ENCODE measurements around the gene EPS15.
"Not testable (repeated sequence)": the region's sequence is repeated elsewhere in the genome, so short reads cannot be mapped to it uniquely, and the experiment has no call there.

The EPS15 gene

DNA sequence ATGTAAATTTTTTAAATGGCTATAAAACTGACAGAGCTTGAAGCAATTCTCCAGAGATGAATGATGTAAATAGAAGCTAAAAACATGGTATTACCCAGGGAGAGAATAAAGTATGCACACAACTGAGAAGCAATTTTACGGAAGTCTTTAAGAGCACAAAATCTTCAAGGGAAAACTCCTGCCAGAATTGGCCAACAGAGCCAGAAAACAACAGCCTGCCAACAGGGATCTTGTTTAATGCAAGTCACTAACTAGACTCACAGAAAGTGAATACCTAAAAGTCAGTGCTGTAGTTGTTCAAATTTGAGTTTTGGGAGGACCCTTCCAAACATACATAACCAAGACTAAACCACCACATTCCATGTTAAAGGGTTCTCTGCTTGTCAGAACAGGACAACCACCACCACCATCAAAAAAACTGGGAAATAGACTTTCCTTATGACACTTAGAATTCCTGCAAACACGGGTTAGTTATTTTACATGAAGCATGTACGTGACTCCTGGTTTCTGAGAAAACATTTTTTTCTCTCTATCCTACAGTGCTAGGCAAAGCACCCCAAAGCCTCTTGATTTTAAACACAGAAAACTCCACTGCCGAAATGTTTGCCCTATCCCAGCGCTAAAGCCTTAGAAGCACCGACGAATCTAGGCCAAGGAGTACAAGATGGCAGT is 1.6 kb downstream of the EPS15 start:
- in situ Hi-C loops (cut with MboI; ENCODE audit: low pct_unique_long_range_greater_than_20kb, low sequenced_read_pairs): no loop called here
- DNase-seq: peak; percentile 59

DNA sequence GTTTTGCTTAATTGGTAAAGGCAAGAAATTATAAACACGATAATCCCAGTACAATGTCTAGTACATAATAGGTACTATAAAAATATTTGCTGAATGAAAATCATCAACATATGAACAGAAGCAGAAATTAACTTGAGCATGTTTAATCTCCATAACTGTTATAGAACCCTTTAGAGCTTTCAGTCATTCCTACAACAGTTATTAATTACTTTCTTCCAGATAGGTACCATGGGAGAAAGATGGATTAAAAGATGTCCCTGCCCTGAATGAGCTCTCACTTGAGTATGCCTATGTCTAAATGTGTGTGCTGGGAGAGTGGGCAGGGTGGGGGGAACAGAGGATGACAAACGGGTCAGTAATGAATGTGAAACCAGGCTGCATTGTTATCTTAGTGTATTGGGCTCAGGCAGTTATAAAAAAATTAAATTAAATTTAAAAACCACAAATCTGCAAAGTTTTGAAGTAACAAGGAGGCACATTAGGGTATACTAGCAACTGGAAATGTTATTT is 2.4 kb downstream of the EPS15 start:
- DNase-seq: no peak
- in situ Hi-C loops (cut with MboI; ENCODE audit: low pct_unique_long_range_greater_than_20kb, low sequenced_read_pairs): no loop called here

DNA sequence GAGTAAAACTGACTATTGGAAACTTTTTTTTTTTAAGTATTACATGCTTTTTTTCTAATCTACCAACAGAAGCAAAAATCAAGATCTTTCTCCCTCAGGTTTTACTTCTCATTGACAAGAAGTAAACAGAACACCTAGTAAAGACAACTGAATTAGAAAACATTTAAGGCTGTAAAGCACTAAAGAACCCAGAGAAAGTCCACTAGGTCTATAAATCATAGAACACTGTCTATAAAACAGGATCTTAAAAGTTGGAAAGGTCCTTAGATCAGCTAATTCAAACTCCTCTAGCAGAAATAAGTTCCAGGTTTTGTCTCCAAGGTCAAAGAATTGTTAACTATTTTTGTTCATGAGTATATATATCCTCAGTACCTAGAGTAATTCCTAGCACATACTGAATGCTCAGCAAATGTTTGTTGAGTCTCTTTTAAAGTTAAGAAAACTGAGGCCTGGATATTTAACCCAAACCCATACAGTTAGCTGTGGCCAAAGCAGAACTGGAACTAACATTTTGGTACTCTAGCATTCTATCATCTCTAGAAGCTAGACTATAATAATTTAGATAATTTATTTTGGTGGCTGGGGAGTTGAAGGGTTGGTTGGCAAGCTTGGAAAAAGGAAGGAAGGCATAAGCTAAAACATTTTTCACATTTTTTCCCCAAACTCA is 3.0 kb downstream of the EPS15 start:
- DNase-seq: no peak
- in situ Hi-C loops (cut with MboI; ENCODE audit: low pct_unique_long_range_greater_than_20kb, low sequenced_read_pairs): no loop called here

DNA sequence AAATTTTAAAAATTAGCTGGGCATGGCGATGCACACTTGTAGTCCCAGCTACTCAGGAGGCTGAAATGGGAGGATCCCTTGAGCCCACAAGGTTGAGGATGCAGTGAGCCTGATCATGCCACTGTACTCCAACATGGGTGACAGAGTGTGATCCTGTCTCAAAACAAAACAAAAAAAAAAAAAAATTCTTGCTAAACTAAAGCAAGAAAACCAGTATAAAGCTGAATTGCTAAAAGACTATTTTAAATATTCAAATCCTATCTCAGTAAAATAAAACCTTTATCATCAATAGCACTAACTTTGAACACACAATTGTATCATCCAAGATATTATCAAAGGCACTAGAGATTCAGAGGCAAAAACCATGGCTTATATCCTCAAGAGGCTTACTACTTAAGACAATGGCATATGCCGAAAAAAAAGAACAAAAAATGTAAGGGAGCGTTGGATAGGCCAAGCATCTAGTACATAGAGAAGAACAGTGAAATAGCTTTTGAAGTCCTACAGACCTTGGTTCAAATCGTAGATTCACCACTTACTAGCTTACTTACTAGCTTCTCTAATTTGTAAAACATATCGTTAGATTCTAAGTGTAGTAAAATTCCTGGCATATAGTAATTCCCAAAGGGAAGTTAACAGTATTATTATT is 3.6 kb downstream of the EPS15 start:
- no peak for DNase-seq
- in situ Hi-C loops (cut with MboI; ENCODE audit: low pct_unique_long_range_greater_than_20kb, low sequenced_read_pairs): no loop called here

DNA sequence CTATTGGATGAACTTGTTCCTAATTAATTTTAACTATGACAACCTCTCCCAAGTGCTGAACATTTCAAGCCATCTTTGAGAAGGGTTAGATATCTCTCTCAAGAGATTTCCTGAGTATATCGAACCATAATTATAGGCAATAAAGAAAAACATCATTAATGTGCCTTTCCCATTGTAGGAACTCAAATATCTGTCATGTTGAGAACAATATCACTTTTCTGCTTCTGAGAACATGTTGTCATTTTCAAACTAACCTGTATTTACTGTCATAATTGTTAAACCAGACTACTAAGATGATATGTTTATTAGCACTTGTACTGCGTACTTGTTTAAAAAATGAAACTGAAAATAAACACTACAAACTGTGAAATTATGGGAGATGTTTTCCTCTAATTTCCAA is 4.3 kb downstream of the EPS15 start:
- DNase-seq: no peak
- in situ Hi-C loops (cut with MboI; ENCODE audit: low pct_unique_long_range_greater_than_20kb, low sequenced_read_pairs): no loop called here

DNA sequence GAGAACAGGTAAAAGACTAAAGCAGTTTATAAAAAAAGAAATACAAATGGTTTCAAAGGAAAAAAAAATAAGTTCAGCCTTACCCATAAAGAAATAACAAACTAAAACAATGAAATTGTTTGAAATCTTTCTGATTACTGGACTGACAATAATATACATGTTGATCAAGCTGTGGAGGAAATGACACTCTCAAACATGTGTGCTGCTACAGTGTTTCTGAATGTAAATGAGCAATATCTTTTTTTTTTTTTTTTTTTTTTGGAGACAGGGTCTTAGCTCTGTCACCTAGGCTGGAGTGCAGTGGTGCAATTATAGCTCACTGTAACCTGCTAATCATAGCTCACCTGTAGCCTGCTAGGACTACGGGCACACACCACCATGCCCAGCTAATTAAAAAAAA is 6.5 kb downstream of the EPS15 start:
- in situ Hi-C loops (cut with MboI; ENCODE audit: low pct_unique_long_range_greater_than_20kb, low sequenced_read_pairs): no loop called here
- no peak for DNase-seq

DNA sequence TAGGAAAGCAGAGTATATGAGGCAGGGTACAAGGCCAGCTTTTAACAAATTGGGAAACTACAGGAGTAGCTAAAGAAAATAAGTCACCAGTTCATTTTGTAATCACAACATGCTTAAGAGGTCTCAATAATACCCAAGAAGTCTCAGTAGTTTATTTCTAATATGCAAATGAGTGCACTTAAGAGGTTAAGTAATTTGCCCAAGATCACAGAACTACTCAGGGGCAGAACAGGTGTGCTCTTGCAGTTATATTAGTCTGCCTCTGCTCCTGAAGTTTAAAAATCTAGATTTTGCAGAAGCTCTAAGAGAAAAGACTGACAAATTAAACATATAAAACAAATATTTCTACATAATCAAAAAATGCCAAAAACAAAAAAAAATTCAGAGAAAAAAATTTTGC is 6.9 kb downstream of the EPS15 start:
- DNase-seq: no peak

DNA sequence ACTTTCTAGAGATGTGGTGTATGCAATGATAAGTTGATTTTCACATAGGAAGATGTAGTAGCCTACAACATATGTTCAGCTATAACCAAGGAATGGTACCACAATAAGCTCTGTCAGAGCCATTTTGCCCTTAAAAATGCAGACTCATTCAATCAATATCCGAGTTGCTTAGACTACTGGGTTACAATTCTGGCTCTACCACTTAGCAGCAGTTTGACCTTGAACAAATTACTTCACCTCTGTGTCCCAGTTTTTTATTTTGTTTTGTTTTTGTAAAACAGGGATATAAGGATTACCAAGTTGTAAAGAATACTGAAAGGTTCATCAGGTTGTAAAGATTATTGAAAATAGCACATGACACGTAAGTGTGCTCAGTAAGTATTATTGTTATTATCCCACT is 9.3 kb downstream of the EPS15 start:
- no peak for DNase-seq
- in situ Hi-C loops (cut with MboI; ENCODE audit: low pct_unique_long_range_greater_than_20kb, low sequenced_read_pairs): no loop called here

More for the DNA sequence above, 6.9 kb downstream of the EPS15 start:
- in situ Hi-C loops (cut with MboI; ENCODE audit: low pct_unique_long_range_greater_than_20kb, low sequenced_read_pairs): no loop called here

DNA sequence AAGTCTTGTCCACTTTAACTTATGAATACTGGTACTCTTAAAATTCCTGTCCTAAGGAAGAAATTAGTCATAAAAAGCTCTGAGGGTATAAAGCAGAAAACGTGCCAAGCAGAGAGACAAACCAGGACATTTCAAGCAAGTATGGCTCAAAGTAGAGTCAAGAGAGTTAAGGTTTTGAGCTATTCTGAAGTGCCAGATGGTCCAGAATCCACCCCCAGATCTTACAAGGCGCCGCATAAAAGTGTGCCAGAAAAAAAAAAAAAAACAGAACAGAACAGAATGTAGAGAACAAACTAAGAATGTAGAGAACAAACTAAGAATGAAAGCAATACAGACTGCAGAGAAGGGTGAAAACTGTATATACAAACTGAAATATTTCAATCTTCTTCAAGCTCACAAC is 12.5 kb downstream of the EPS15 start:
- DNase-seq: peak; percentile 43
- in situ Hi-C loops (cut with MboI; ENCODE audit: low pct_unique_long_range_greater_than_20kb, low sequenced_read_pairs): no loop called here

DNA sequence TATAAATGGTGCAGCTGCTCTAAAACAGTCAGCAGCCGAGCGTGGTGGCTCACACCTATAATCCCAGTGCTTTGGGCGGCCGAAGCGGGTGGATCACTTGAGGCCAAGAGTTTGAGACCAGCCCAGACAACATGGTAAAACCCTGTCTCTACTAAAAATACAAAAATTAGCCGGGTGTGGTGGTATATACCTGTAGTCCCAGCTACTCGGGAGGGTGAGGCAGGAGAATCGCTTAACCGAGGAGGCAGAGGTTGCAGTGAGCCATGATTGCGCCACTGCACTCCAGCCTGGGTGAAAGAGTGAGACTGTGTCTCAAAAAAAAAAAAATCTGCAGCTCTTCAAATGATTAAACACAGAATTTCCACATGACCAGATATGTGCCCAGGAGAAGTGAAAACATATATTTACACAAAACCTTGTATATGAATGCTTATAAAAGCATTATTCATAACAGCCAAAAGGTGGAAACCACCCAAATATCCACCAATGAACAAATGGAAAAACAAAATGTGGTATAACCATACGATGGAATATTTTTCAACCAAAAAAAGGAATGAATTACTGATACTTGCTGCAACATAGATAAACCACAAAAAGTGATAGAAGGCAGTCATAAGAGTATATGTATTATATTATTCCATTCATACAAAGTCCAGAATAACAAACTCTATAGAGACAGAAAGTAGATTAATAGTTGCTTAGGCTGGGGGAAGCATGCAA is 14.1 kb downstream of the EPS15 start:
- no peak for DNase-seq
- in situ Hi-C loops (cut with MboI; ENCODE audit: low pct_unique_long_range_greater_than_20kb, low sequenced_read_pairs): no loop called here

DNA sequence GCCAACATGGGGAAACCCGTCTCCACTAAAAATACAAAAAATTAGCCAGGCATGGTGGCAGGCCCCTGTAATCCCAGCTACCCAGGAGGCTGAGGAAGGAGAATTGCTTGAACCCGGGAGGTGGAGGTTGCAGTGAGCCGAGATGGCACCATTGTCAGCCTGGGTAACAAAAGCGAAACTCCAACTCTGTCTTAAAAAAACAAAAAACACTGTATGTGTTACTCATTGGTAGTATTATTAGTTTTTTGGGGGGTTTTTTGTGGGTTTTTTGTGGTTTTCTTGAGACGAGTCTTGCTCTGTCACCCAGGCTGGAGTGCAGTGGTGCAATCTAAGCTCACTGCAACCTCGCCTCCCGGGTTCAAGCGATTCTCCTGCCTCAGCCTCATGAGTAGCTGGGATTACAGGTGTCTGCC is 17.8 kb downstream of the EPS15 start:
- in situ Hi-C loops (cut with MboI; ENCODE audit: low pct_unique_long_range_greater_than_20kb, low sequenced_read_pairs); DNase-seq: not testable (repeated sequence)

DNA sequence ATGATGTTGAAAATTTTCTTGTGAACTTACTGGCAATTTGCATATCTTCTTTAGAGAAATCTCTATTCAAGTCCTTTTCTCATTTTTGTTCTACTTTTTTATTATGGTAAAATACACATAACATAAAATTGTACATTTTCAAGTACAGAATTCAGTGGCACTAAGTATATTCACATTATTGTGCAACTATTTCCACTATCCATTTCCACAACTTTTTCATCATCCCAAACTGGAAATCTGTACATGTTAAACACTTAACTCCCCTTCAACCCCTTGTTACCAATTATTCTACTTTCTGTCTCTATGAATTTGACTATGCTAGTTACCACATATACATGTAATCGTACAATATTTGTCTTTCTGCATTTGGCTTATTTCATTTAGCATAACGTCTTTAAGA is 19.4 kb downstream of the EPS15 start:
- in situ Hi-C loops (cut with MboI; ENCODE audit: low pct_unique_long_range_greater_than_20kb, low sequenced_read_pairs): no loop called here
- no peak for DNase-seq

DNA sequence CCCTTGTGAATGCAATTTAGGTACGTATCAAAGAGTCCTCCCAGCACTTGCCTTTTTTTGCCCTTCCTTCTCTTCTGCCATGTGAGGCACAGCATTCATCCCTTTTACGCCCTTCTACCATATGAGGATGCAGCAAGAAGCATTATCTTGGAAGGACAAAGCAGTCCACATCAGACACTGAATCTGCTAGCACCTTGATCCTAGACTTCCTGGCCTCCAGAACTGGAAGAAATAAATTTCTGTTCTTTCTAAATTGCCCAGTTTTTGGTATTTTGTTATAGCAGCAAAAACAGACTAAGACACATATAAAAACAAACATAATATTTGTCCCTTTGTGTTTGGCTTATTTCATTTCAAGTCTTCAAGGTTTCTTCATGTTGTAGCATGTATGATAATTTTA is 20.1 kb downstream of the EPS15 start:
- in situ Hi-C loops (cut with MboI; ENCODE audit: low pct_unique_long_range_greater_than_20kb, low sequenced_read_pairs): no loop called here
- DNase-seq: no peak

DNA sequence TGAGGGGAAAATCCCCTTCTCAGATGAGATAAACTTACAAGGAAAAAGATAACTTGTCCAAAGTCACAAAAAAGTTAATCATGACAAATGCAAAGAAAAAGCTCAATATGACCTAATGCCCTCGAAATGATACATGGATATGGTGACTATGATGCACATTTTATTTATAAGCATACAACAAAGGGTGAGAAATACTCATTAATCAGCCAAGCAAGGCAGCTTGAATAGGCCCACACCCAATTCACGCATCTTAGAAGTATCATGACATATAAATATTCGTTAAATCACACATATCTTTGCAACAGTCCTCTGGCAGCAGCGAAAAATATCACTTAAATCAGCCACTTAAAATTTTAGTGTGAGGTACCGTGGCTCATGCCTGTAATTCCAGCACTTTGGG is 21.7 kb downstream of the EPS15 start:
- in situ Hi-C loops (cut with MboI; ENCODE audit: low pct_unique_long_range_greater_than_20kb, low sequenced_read_pairs): no loop called here
- no peak for DNase-seq

DNA sequence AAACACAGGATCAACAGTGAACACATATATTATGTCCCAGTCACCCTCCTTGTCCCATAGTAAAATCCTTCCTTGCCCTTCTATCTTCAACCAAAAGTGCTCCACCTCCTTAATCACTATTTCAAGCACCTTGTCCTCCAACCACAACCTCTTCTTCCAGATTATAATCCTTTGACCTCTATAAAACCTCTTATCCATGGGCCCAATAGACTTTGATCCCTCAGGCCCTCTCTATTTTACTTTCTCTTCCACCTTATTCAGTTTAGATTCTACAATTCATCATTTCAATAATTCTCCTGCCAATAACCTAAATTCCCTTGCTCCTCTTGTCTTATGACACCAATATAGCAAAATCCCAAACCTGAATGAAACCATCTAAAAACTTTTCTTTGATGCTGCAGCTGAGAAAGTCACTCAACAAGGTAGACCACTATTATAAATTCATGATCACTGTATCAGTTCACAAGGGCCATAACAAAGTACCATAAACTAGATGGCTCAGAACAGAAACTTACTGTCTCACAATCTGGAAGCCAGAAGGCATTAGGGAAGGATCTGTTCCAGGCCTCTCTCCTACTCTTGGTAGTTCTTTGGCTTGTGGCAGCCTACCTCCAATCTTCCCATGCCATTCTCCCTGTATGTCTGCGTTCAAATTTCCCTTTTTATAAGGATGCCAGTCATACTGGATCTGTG is 24.8 kb downstream of the EPS15 start:
- in situ Hi-C loops (cut with MboI; ENCODE audit: low pct_unique_long_range_greater_than_20kb, low sequenced_read_pairs): no loop called here
- DNase-seq: no peak

DNA sequence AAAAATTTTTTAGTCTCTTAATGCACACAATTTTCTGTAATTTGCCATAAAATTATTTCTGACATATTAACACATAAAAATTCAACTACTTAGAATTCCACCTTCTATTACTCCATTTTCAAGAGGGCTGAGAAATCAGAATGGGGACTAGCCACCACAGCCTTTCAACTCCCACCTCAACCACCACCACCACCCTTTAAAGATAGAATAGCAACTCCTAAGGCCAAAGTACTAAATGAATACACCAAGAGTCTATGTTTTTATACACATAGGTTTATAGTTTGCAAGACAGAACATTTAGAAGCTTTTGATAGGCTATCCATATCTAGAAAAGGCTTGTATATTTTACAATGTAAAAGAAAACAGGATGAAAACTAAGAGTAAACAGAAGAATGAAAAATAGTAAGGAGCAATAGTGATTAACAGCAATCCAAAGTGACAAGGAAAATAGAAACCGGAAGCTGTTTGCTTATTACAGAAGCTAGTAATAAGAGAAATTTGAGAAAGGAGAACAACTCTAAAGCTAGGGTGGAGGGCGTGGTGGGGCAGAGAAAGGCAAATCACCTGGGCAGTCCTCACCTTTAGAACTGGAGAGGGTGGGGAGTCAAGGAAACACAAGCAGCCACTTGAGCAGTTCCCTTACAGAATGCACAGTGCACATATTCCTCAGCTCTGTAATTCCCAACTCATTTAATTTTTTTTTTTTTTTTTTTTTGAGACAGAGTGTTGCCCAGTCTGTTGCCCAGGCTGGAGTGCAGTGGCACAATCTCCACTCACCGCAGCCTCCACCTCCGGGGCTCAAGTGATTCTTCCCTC is 27.7 kb downstream of the EPS15 start:
- in situ Hi-C loops (cut with MboI; ENCODE audit: low pct_unique_long_range_greater_than_20kb, low sequenced_read_pairs): no loop called here
- no peak for DNase-seq

DNA sequence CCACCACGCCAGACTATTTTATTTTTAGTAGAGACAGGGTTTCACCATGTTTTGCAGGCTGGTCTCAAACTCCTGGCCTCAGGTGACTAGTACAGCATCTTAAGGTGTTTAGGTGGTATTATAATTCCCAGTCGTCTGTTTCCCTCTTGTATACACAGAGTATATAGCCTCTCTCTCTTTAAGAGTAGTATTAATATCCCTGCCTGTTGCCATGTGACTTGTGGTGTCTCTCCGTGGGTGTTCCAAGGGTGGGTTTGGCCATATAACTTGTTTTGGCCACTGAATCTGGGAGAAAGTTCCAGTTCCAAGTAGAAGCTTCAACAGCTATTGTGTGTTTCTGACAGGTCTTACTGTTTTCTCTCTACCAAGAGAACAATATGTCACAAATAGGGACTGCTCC is 29.6 kb downstream of the EPS15 start:
- DNase-seq: no peak
- in situ Hi-C loops (cut with MboI; ENCODE audit: low pct_unique_long_range_greater_than_20kb, low sequenced_read_pairs): no loop called here

DNA sequence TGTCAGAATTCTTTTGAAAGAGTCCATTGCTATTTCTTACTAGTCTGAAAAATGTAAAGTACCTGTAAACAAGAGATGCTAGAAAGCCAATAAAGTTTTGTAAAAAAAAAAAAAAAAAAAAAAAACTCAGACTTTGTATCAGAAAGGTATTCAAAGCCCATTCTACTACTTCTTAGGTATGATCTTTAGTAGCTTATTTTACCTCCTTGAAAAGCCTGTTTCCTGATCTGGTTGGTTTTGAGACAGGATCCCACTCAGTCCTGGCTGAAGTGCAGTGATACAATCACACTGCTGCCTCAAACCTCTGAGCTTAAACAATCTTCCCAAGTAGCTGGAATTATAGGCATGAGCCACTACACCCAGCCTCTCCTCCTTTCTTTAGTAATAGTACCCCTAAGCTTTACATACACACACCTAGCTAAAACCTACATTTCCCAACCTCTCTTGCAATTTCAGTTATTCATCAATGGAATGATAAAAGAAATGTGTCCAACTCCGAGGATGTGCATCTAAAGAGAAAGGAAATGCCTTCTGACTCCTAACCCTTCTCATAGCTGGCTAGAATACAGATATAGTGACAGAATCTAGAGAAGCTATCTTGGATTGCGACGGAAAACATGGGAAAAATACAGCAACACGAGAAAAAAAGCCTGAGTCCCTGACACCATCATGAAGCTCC is 30.6 kb downstream of the EPS15 start:
- no peak for DNase-seq

More for the DNA sequence above, 30.6 kb downstream of the EPS15 start:
- in situ Hi-C loops (cut with MboI; ENCODE audit: low pct_unique_long_range_greater_than_20kb, low sequenced_read_pairs): no loop called here

Measured in KBM-7 (cell line).